Measurements from ENCODE around the gene SOS2. TPM values are rescaled to one million over a fixed set of nuclear protein-coding genes. Genes with fewer than 3 reads are reported as not detected.

SOS2 gene
- total RNA-seq, 1 experiment from 2014 or later = 84.1 TPM

GRCh38 chr14:50257732-50258131 lies 26.4 kb upstream of the SOS2 start:
- H3K79me2 ChIP-seq (ENCODE audit: low read length) = peaks cover 10% of the 10 kb centered on the region
- no peak overlapping the region for H3K9ac ChIP-seq (ENCODE audit: low read length)
- no peaks in the 10 kb centered on the region for H3K4me1 ChIP-seq (ENCODE audit: low read length)
- peaks cover 27% of the 10 kb centered on the region for H3K36me3 ChIP-seq (ENCODE audit: insufficient read depth, low read length)
- no peak overlapping the region for H2AFZ ChIP-seq (ENCODE audit: low read length)
- H3K9me2 ChIP-seq (replicated peaks; ENCODE audit: insufficient read depth, low read length) = no peaks in the 10 kb centered on the region
- no peak overlapping the region for H3K4me2 ChIP-seq (ENCODE audit: low read depth, low read length, poor library complexity, severe bottlenecking)
- no peak overlapping the region for H3K4me3 ChIP-seq (ENCODE audit: low read length)
- no peak overlapping the region for H3K27ac ChIP-seq (ENCODE audit: low read length)
- H3K9me3 ChIP-seq (ENCODE audit: low read length) = no peaks in the 10 kb centered on the region
- H3K27me3 ChIP-seq (ENCODE audit: low read length) = no peaks in the 10 kb centered on the region
- no peaks in the 10 kb centered on the region for H4K20me1 ChIP-seq (ENCODE audit: insufficient read depth, low read depth, low read length)
- no peak for DNase-seq

- H3K9ac ChIP-seq (ENCODE audit: low read length) = no peak overlapping the region
- H3K79me2 ChIP-seq (ENCODE audit: low read length) = peaks cover 18% of the 10 kb centered on the region; the same call in 1 of the 2 replicates
- H3K4me1 ChIP-seq (ENCODE audit: low read length) = no peaks in the 10 kb centered on the region
- H3K36me3 ChIP-seq (ENCODE audit: insufficient read depth, low read length) = peaks cover 24% of the 10 kb centered on the region
- H4K20me1 ChIP-seq (ENCODE audit: insufficient read depth, low read depth, low read length) = no peaks in the 10 kb centered on the region
- H3K4me2 ChIP-seq (ENCODE audit: low read depth, low read length, poor library complexity, severe bottlenecking) = no peak overlapping the region
- H3K9me3 ChIP-seq (ENCODE audit: low read length) = no peaks in the 10 kb centered on the region
- no peak overlapping the region for H3K27ac ChIP-seq (ENCODE audit: low read length)
- no peak for DNase-seq
- H3K4me3 ChIP-seq (ENCODE audit: low read length) = no peak overlapping the region
- H3K9me2 ChIP-seq (replicated peaks; ENCODE audit: insufficient read depth, low read length) = no peaks in the 10 kb centered on the region
- H2AFZ ChIP-seq (ENCODE audit: low read length) = no peak overlapping the region
- no peaks in the 10 kb centered on the region for H3K27me3 ChIP-seq (ENCODE audit: low read length)
These were observed 22.9 kb upstream of the SOS2 start for GRCh38 chr14:50254248-50254647.

- DNase-seq = no peak
- no peak overlapping the region for H2AFZ ChIP-seq (ENCODE audit: low read length)
- no peaks in the 10 kb centered on the region for H3K27me3 ChIP-seq (ENCODE audit: low read length)
- no peak overlapping the region for H3K27ac ChIP-seq (ENCODE audit: low read length)
- H3K9me3 ChIP-seq (ENCODE audit: low read length) = no peaks in the 10 kb centered on the region
- H3K9me2 ChIP-seq (replicated peaks; ENCODE audit: insufficient read depth, low read length) = no peaks in the 10 kb centered on the region
- no peak overlapping the region for H3K9ac ChIP-seq (ENCODE audit: low read length)
- H3K36me3 ChIP-seq (ENCODE audit: insufficient read depth, low read length) = peaks cover 31% of the 10 kb centered on the region
- peaks cover 23% of the 10 kb centered on the region; the same call in 1 of the 2 replicates for H3K79me2 ChIP-seq (ENCODE audit: low read length)
- no peaks in the 10 kb centered on the region for H4K20me1 ChIP-seq (ENCODE audit: insufficient read depth, low read depth, low read length)
- no peak overlapping the region for H3K4me2 ChIP-seq (ENCODE audit: low read depth, low read length, poor library complexity, severe bottlenecking)
- no peak overlapping the region for H3K4me3 ChIP-seq (ENCODE audit: low read length)
- no peaks in the 10 kb centered on the region for H3K4me1 ChIP-seq (ENCODE audit: low read length)
These were observed 17.9 kb upstream of the SOS2 start for GRCh38 chr14:50249136-50249775.

- Histone ChIP-seq H3K4me3 (ENCODE audit: low read length) (no peak overlapping the region), H3K27ac (ENCODE audit: low read length) (no peak overlapping the region), H4K20me1 (ENCODE audit: insufficient read depth, low read depth, low read length) (no peaks in the 10 kb centered on the region), H3K36me3 (ENCODE audit: insufficient read depth, low read length) (peaks cover 23% of the 10 kb centered on the region; the same call in 1 of the 2 replicates), H3K9ac (ENCODE audit: low read length) (no peak overlapping the region), H3K9me3 (ENCODE audit: low read length) (no peaks in the 10 kb centered on the region), H2AFZ (ENCODE audit: low read length) (no peak overlapping the region), H3K27me3 (ENCODE audit: low read length) (no peaks in the 10 kb centered on the region), H3K4me1 (ENCODE audit: low read length) (no peaks in the 10 kb centered on the region), H3K79me2 (ENCODE audit: low read length) (peaks cover 18% of the 10 kb centered on the region; the same call in 1 of the 2 replicates), H3K4me2 (ENCODE audit: low read depth, low read length, poor library complexity, severe bottlenecking) (no peak overlapping the region), H3K9me2 (replicated peaks; ENCODE audit: insufficient read depth, low read length) (no peaks in the 10 kb centered on the region)
- DNase-seq = no peak
These were observed 15.9 kb upstream of the SOS2 start for GRCh38 chr14:50247245-50247644.

GRCh38 chr14:50242566-50243310 lies 11.4 kb upstream of the SOS2 start:
- Histone ChIP-seq H3K27ac (ENCODE audit: low read length) (no peak overlapping the region), H3K36me3 (ENCODE audit: insufficient read depth, low read length) (peaks cover 16% of the 10 kb centered on the region; the same call in 1 of the 2 replicates), H3K4me1 (ENCODE audit: low read length) (peaks cover under 1% of the 10 kb centered on the region; the same call in 1 of the 2 replicates), H4K20me1 (ENCODE audit: insufficient read depth, low read depth, low read length) (no peaks in the 10 kb centered on the region), H2AFZ (ENCODE audit: low read length) (no peak overlapping the region), H3K9me3 (ENCODE audit: low read length) (no peaks in the 10 kb centered on the region), H3K9ac (ENCODE audit: low read length) (no peak overlapping the region), H3K79me2 (ENCODE audit: low read length) (no peaks in the 10 kb centered on the region), H3K4me3 (ENCODE audit: low read length) (no peak overlapping the region), H3K27me3 (ENCODE audit: low read length) (no peaks in the 10 kb centered on the region), H3K9me2 (replicated peaks; ENCODE audit: insufficient read depth, low read length) (no peaks in the 10 kb centered on the region), H3K4me2 (ENCODE audit: low read depth, low read length, poor library complexity, severe bottlenecking) (no peak overlapping the region)
- DNase-seq = no peak

GRCh38 chr14:50242096-50242495 lies 10.7 kb upstream of the SOS2 start:
- H3K36me3 ChIP-seq (ENCODE audit: insufficient read depth, low read length) = peaks cover 16% of the 10 kb centered on the region; the same call in 1 of the 2 replicates
- no peak overlapping the region for H3K4me2 ChIP-seq (ENCODE audit: low read depth, low read length, poor library complexity, severe bottlenecking)
- H3K27ac ChIP-seq (ENCODE audit: low read length) = no peak overlapping the region
- H3K9me2 ChIP-seq (replicated peaks; ENCODE audit: insufficient read depth, low read length) = no peaks in the 10 kb centered on the region
- H3K79me2 ChIP-seq (ENCODE audit: low read length) = no peaks in the 10 kb centered on the region
- no peak for DNase-seq
- peaks cover 4% of the 10 kb centered on the region for H3K4me1 ChIP-seq (ENCODE audit: low read length)
- no peak overlapping the region for H3K4me3 ChIP-seq (ENCODE audit: low read length)
- H3K9ac ChIP-seq (ENCODE audit: low read length) = no peak overlapping the region
- no peaks in the 10 kb centered on the region for H4K20me1 ChIP-seq (ENCODE audit: insufficient read depth, low read depth, low read length)
- no peaks in the 10 kb centered on the region for H3K27me3 ChIP-seq (ENCODE audit: low read length)
- H2AFZ ChIP-seq (ENCODE audit: low read length) = no peak overlapping the region
- no peaks in the 10 kb centered on the region for H3K9me3 ChIP-seq (ENCODE audit: low read length)

- DNase-seq = no peak
- H3K9me3 ChIP-seq (ENCODE audit: low read length) = peaks cover 4% of the 10 kb centered on the region; the same call in 1 of the 2 replicates
- H3K4me1 ChIP-seq (ENCODE audit: low read length) = peaks cover 13% of the 10 kb centered on the region
- no peak overlapping the region for H3K9ac ChIP-seq (ENCODE audit: low read length)
- no peak overlapping the region for H3K4me2 ChIP-seq (ENCODE audit: low read depth, low read length, poor library complexity, severe bottlenecking)
- no peak overlapping the region for H3K4me3 ChIP-seq (ENCODE audit: low read length)
- no peaks in the 10 kb centered on the region for H3K36me3 ChIP-seq (ENCODE audit: insufficient read depth, low read length)
- no peaks in the 10 kb centered on the region for H3K27me3 ChIP-seq (ENCODE audit: low read length)
- H3K27ac ChIP-seq (ENCODE audit: low read length) = no peak overlapping the region
- H4K20me1 ChIP-seq (ENCODE audit: insufficient read depth, low read depth, low read length) = no peaks in the 10 kb centered on the region
- peaks cover 4% of the 10 kb centered on the region; the same call in 1 of the 2 replicates for H3K79me2 ChIP-seq (ENCODE audit: low read length)
- no peak overlapping the region for H2AFZ ChIP-seq (ENCODE audit: low read length)
- no peaks in the 10 kb centered on the region for H3K9me2 ChIP-seq (replicated peaks; ENCODE audit: insufficient read depth, low read length)
These were observed 6.0 kb upstream of the SOS2 start for GRCh38 chr14:50237427-50237826.

GRCh38 chr14:50233951-50234250 lies 2.5 kb upstream of the SOS2 start:
- Histone ChIP-seq H3K9me2 (replicated peaks; ENCODE audit: insufficient read depth, low read length) (no peaks in the 10 kb centered on the region), H3K27ac (ENCODE audit: low read length) (no peak overlapping the region), H3K9ac (ENCODE audit: low read length) (no peak overlapping the region), H2AFZ (ENCODE audit: low read length) (no peak overlapping the region), H3K4me1 (ENCODE audit: low read length) (peaks cover 29% of the 10 kb centered on the region), H3K4me3 (ENCODE audit: low read length) (no peak overlapping the region), H3K27me3 (ENCODE audit: low read length) (no peaks in the 10 kb centered on the region), H3K9me3 (ENCODE audit: low read length) (peaks cover 4% of the 10 kb centered on the region; the same call in 1 of the 2 replicates), H4K20me1 (ENCODE audit: insufficient read depth, low read depth, low read length) (no peaks in the 10 kb centered on the region), H3K79me2 (ENCODE audit: low read length) (peaks cover 25% of the 10 kb centered on the region), H3K36me3 (ENCODE audit: insufficient read depth, low read length) (peaks cover under 1% of the 10 kb centered on the region; the same call in 1 of the 2 replicates), H3K4me2 (ENCODE audit: low read depth, low read length, poor library complexity, severe bottlenecking) (no peak overlapping the region)
- DNase-seq = no peak
